Spleen (tissue), 7 donors: Measurements from ENCODE around the gene AGK.

Source experiments
- CTCF ChIP-seq, 11 experiments: fragments of 200-600 bp in 7 of 11; fragments of 450-650 bp in 4 of 11; sonication (generic) in 4 of 11; IDR thresholded peaks in 8 of 11; conservative IDR thresholded peaks in 3 of 11; 1 replicate in 7 of 11; 2 replicates in 4 of 11; pipeline versions ENCODE4 v1.4.0 to v1.8.0; 2016 to 2021; ENCODE audit warnings: antibody characterized with exemption in 11 of 11, inconsistent platforms in 4 of 11, mild to moderate bottlenecking in 1 of 11
- POLR2AphosphoS5 ChIP-seq, 3 donors: sonication (generic); formaldehyde crosslinking; IDR thresholded peaks; one replicate each; pipeline ENCODE4 v1.5.1; 2017; ENCODE audit warnings: antibody characterized with exemption in 3 of 3
- donor health status: DM: no; HTN: no; CAD: no; lungs with moderate emphysema.
- donor health status: DM: no; HTN: no; CAD: no.
- donor health status: DM: no; HTN: no; CAD: no.

- TF ChIP-seq POLR2AphosphoS5 (IDR thresholded peaks at IDR 0.05) (no peak), CTCF (IDR thresholded peaks at IDR 0.05 in 8 of 11, conservative IDR thresholded peaks at IDR 0.05 in 3 of 11) (no peak)
These were observed 89.1 kb downstream of the AGK start for GRCh38 chr7:141640239-141640840.
